ENCODE measurements around the gene TMEM158.

Gene TMEM158

GRCh38 chr3:45226206-45226915, at the start of gene TMEM158:
Gene TMEM158 (minus strand): TSS chr3:45226287. CDS start chr3:45226027, 260 bp downstream.
- DNase-seq: peak in 1 of 2 experiments; percentile 80

DNA sequence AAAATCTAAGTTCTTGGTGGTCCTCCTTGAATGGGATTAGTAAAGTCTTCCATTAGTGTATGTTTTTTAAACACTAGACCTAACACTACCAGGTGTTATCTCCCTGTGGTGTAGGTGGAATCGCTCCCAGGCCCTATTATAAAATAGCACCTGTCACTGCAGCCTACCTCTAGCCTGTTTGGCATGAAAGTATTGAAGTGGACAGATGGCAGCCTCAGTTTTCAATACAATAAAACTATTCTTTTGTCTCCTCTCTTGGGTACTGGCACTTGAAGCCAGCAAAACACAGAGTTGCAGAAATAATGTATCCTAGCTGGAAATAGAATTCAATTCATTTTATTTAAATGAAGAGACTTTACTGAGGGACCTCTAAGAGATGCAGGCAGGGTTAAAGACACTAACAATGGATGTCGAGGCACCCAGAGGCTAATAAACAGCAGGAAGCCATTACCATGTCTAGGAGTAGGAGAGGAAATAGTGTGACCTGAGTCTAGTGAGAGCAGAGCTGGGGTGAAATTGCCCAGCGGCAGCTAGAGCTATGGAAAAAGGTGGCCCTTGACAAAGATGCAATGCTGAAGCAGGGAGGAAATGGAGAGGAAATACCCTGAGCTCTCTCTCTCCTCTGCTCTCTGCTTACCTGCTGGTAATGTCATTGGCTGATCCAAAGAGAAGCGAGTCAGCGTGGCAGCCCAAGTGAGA, 49.1 kb upstream of the TMEM158 start:
- DNase-seq: no peak

DNA sequence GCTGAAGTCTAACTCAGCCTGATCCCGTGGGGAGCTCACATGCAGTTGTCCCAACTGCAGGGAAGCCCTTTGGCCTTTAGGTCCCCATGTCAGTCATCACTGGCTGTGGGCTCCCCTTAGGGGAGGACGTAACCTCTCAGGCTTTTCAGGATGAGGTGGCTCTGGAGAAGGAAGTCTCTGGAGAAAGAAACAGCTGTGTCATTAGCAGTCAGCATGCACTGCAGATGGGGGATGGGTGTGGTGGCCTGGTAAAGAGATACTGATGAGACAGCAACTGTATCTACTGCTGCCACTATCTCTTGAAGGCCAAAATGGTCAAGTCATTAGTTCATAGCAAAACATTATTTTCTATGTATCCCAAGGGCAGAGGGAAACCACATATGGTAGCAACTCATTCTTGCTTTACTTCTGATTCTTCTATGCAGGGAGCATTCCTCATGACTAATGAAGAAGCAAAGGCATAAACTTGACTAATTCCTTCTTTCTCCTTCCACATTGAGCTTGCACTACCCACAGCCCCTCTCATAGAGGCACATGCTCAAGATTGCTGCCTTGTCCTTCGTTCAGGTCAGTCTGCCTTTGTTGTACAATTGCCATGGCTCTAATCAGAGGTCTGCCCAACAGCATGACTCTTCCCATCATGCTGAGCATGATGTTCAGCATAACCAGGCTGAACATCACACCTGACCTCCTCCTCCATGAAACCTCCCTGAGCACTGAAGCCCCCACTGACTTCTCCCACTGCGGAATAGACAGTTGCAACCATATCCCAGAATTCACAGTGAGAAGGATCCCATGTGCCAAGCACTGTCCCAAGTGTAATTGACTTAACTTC, 47.8 kb upstream of the TMEM158 start:
- DNase-seq: no peak

DNA sequence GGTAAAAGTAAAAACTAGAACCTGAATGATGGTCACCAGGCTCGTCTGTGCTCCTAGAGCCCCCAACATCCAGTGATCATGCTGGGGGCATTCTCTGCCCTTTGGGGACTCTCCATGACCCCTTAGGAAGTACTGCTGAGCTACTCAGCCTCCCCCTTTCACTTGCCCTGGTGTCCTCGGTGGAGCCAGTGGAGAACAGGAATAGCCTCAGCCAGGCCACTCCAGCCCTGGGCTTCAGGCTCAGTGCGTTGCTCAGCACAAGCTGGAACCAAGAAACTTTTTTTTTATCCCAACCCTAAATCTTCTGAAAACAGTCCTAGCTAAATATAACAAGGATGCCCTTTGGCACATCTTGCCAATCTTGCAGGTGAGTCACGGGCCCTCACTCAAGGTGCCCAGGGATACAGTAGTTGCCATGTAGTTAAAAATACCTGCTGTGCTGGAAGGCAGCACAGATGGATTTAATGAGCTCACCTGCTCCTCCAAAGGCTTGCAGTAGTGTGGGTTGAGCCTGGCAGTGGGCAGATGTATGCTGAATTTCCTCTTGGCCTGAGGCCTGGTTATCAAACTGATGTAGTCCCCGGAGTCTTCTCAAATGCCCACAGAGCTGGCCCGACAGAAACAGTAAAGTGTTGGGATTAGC, 46.9 kb upstream of the TMEM158 start:
- DNase-seq: no peak

DNA sequence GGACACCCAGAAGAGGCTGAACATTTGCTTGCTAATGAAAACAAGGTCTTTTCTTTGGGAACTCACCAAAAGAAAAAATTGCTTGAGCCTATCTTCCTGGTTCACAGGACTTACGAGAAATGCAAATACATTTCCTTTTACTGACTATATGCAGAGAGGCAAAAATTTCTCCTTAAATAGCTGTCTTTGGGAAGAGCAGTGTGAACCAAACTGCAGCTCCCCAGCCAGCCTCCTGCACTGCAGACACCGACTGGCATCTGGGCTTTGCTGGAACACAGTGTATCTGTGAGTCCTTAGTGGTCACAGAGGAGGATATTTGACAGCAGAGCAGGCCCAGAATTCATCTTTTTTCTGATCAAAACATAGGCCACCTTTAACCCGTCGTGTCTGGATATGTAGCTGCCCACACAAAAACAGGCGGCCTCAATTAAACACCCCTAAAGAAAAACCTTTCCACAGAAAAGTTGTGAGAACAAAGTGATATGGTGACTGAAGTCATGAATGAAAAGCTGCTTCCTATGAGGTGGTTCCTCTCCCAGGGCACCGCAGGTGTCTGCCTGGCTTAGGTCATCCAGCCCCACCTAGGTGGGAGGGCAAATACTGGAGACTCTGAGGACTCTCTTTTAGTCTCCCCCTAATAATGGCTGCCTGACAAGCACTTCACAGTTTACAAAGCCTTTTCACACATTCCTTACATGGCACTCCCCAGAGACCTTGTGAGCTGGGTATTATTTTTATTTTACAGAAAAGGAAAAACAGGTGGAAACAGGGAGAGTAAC, 46.1 kb upstream of the TMEM158 start:
- DNase-seq: no peak

DNA sequence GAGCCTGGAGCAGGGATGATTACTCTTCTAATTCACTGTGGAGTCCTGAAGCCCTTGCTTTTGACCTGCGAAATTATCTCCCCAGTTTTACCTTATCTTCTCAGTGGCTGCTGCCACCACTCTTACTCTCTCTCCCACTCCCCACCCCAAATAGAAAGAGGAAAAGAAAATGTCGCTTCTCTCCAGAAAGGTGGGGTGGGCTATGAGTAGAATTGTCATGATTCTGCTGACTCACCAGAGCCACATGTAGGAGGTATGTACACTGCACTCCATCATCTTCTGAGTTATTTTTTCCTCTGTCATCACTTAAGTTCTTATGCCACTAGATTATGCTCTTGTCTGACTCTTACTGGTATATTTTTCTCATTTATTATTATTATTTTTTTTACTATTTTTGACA, 43.9 kb upstream of the TMEM158 start:
- DNase-seq: no peak

- no peak for DNase-seq
These were observed 41.0 kb upstream of the TMEM158 start for GRCh38 chr3:45267097-45267496.

DNA sequence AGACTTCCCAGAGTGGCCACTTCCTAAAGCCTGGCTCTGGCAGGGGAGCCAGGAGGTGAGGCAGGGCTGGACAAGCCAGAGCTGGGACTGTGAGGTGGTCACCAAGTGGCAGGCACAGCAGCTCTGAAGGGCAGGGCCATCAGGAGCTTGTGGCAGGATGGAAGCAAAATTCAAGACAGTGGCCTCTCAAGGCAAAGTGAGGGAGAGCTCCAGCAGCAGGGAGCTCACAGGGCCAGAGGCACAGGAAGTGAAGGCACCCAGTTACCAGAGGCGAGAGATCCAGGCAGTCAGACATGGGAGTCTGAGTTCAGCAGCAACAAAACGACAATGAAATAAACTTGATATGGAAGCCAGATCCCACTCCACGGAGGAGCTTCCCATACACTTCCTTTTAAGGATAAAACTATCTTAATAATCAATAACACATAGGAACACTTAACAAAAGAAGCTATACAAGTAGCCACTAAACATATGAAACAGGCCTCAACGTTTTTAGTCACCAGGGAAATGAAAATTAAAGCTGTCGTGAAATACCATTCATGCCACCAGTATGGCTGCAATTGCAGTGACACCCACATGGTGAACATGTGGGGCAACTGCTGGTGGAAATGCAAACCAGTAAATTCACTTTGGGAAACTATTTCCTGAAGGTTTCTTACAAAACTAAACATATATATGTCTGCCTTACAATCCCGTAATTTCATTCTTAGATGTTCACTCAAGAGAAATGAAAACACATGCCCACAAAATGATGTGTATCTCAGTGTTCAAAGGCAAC, 35.4 kb upstream of the TMEM158 start:
- no peak for DNase-seq

DNA sequence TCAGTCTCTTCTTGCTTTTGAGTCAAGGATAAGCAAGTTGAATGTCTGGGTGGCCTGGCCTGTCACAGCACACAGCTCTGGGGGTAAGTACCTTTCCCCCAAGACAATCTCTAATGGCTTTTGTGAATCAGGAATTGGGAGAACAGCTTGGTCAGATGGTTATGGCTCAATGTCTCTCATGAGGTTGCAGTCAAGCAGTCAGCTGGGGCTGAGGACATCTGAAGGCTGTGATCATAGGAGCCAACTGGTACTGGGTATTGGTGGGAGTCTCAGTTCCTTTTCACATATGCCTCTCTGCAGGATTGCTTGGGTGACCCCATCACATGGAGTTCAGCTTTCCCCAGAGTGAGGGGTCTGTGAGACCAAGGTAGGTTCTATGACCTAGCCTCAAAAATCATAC, 33.0 kb upstream of the TMEM158 start:
- no peak for DNase-seq

DNA sequence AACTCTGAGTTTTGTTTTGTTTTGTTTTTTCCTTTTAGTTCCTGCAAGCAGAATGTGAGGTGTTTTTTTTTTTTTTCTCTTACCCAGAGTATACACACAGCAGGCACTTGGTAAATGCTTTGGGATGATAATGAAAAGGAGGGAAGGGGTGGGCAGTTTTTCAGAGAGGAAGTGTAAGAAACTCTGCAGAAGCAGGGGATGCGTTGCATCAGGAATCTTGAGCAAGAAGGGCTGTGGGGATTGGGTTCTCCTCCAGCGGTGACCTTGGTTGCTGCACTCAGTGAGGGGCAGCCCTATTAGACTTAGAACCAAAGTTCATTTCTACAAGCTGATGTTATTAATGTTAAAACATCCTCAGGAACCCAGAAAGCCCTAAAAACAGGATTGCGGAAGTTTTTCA, 32.2 kb upstream of the TMEM158 start:
- DNase-seq: no peak

DNA sequence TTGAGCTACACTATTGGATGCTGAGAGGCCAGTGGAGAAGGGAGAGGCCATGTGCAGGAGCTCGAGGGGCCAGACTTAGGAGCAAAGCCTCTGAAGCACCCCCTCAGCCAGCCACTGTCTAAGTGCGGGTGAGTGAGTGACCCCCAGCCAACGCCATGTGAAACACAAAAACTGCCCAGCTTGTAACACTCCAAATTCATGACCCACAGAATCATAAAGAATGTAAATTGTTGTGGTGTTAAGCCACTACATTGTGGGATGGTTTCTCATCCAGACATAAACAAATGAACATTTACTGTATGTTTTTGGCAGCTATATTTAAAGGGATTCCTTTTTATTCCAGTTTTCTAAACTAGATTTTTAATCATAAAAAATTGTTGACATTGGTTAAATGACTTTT, 27.2 kb upstream of the TMEM158 start:
- no peak for DNase-seq

- no peak for DNase-seq
These were observed 26.7 kb upstream of the TMEM158 start for GRCh38 chr3:45252826-45253225.

- DNase-seq: no peak
These were observed 23.3 kb upstream of the TMEM158 start for GRCh38 chr3:45249391-45249790.

DNA sequence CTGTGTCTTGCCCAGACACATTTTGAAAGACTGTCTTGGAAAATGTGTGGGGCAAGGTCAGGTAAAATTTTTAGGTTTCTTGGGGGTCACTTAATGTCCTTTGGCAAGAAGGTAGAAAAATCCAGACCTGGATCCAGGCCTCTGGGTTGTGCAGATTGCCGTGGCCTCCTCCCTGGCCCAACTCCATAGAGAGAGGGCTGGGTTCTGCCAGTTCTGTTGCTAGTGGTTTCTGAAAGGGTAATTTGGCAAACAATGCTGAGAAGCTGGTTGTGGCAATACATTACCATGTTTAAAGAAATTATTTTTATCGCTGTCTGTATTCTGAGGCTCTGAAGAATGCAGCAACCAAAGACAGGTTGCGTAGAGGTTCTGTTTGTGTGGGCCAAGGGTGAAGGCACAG, 20.2 kb upstream of the TMEM158 start:
- peak in 1 of 2 experiments; percentile 6 for DNase-seq

DNA sequence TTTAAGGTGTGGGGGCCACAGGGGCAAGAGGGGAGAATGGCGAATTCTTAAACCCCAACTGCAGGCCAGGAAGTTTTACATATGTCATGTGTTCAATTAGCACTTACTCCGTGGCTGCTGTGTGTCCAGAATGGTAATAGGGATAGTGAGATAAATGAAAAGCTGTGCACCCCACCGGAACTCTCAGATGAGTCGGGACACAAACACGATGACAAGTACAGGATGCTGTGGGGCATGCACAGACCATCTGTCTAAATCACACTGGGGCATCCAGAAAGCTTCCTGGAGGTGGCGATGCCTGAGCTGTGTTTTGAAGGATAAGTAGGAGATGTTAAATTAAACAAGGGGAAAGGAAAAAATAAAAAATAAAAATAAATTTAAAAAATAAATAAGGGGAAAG, 18.3 kb upstream of the TMEM158 start:
- DNase-seq: peak in 1 of 2 experiments; percentile 3

DNA sequence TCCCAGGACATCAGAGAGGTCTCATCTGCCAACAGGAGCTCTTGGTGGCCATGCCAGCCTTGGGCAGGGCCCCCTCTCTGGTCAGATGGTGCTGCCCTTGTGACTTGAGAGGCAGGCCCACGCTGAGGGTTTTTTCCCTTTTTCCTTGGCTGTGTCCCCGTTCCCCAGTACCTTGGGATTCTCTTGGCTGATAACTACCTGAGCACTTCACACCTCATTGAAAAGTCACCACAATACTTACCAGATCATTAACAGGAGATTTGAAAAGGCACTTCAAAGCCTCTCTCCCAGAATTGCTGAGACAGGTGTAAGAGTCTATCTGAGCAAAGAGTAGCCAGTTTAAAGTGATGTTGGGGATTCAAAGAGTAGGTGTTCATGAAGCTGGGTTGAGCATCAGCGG, 15.1 kb upstream of the TMEM158 start:
- DNase-seq: no peak

DNA sequence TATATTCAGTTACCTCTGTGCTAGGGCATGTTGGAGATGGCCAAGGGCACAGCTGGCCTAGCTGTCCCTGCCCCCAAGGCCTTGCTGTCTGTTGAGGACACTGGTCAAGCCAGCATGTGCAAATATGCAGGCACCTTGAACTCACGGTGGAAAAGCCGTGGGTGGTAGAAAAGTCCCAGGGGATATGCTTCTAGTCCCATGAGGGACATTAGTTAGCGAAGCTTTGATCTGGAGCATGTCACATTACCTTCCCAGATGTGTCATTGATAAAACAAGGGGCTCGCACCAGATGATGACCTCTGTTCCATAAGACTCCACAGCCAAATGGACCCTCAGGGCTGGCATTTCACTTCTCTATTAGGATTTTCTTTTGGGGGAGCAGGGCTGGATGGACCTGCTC, 14.2 kb upstream of the TMEM158 start:
- no peak for DNase-seq

DNA sequence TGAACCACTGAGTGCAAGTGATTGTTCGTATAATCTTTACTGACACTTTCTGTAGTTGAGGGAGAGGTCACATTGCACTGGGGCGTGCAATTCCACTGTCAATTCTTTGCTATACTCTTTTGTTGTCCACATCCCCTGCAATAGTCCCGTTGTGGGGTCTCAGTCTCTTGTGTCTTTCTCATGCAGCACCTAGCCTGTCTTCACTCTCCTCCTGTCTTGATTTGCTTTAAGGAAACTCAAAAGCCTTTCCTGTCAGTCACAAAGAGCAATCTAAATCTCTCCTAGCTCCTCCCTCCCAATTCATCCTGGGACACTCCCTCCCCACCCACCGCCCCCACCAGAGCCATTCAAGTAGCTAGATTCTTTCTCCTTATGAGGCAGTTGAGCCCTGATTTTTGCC, 13.2 kb upstream of the TMEM158 start:
- no peak for DNase-seq

GRCh38 chr3:45236964-45237363, 10.9 kb upstream of the TMEM158 start:
- no peak for DNase-seq

- no peak for DNase-seq
These were observed 9.3 kb upstream of the TMEM158 start for GRCh38 chr3:45235409-45235808.

DNA sequence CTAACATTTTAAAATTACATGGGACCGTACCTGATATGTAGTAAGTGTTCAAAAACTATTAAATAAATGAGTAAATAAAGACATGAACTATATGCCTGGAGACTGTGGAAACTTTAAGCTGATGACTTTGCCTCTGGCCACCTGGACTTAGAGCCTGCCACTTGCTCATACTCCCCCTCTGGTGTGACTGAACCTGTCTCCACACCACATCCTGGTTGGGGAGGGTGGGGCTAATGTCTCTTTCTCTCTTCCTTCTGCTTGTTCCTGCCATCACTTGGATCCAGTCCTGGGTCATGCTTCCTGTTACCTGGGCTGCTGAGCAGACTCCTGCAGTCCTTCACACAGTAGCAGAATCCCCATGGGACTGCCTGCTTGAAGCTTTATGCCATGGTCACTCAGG, 8.2 kb upstream of the TMEM158 start:
- DNase-seq: no peak

GRCh38 chr3:45232521-45232920, 6.4 kb upstream of the TMEM158 start:
- no peak for DNase-seq
